CD1c-positive myeloid dendritic cell (primary cell): Measurements from ENCODE around the gene OTULINL.

ENCODE experiments used
- DNase-seq: peaks from one replicate; pipeline ENCODE4 v3.0.0-alpha.2; 2016; ENCODE audit errors: extremely low spot score

The OTULINL gene

DNA sequence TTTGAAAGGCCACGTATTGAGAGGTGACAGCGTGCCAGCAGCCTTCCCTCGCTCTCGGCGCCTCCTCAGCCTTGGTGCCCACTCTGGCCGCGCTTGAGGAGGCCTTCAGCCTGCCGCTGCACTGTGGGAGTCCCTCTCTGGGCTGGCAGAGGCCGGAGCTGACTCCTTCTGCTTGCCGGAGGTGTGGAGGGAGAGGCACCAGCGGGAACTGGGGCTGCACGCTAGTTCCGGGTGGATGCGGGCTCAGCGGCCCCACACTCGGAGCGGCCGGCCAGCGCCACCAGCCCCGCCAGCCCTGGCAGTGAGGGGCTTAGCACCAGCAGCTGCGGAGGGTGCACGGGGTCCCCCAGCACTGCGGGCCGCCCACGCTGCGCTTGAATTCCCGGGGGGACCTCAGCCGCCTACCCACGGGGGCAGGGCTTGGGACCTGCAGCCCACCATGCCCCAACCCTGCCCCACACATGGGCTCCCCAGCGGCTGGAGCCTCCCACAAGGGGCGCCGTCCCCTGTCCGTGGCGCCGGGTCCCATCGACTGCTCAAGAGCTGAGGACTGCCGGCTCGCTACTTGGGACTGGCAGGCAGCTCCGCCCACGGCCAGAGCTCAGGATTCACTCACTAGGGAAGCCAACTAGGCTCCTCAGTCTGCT, 4.4 kb upstream of the OTULINL start:
- no peak for DNase-seq

DNA sequence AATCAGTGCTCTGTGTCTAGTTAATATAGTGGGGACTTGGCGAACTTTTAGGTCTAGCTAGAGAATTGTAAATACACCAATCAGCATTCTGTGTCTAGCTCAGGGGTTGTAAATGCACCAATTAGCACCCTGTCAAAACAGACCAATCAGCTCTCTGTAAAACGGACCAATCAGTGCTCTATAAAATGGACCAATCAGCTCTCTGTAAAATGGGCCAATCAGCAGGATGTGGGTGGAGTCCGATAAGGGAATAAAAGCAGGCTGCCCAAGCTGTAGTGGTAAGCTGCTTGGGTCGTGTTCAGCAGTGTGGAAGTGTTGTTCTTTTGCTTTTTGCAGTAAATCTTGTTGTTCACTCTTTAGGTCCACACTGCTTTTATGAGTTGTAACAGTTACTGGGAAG, 3.6 kb upstream of the OTULINL start:
- DNase-seq: no peak

DNA sequence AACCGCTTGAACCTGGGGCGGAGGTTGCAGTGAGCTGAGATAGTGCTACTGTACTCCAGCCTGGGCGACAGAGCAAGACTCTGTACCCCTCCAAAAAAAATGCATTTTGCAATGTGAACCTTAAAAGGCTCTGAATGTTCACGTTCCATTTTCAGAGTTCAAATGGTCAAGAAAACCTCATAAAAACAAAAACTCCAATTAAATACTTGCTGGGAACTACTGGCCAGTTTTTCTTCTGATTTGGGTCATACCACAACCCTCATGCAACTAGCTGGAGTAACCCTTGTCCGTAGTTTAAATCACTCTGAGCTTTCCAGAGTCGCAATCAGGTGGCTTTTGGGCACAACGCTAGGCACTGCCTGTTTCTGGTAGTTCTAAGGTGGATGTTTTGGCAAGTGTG, 2.3 kb upstream of the OTULINL start:
- no peak for DNase-seq

DNA sequence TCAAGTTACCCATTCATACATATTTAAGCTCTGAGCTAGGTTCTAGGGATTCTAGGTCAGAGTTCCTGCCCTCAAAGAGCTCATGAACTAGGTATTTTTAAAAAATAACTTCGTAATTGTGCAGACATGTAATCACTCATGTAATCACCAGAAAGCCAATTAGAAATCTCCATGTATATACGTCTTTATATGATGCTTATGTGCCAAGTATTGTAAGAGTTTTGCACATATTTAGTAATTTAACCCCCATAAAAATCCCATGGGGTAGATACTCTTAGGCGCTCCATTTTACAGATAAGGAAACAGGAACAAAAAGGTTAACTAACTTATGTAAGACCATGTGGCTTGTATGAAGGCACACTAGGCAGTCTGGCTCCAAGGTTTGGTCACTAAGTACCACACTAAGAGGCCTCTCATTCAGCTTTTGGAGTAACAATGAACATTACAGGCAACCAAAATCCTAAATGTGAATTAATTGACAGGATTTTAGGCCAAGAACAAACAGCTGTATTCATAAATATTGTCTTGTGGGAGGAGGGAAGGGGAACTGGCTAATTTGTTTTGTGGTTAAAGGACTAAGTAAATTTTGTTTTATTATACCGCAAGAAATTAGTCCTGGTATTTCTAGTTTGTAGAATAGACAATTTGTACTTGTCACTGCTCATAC, 1.7 kb upstream of the OTULINL start:
- peak; percentile 24 for DNase-seq

DNA sequence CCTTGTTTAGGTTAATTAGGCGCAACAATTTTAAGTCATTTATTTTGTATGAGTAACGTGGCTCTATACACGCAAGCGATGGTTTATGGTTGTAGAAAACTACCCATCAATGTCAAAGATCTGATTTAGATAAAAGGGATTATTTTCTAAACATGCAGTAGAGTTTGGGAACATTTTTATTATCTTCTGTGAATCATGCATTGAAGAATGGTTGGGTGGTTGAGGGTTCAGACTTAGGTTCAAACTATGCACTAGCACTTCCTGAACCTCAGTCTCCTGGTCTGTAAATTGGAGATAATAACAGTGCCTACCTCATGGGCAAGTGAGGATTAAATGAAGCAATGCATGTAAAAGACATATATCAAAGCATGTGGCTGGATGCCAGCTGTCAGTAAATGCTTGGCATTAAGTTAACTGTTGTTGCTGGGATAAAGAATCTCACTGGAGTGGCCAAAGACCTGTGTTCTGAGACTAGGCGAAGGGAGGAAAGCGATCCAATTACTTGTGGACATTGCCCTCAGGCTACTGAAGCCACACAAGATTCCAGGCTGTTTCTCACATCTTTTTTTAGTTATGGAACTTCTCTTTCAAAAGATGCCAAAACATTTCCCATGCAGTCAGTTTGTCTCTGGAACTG, 1.1 kb upstream of the OTULINL start:
- DNase-seq: peak; percentile 20

DNA sequence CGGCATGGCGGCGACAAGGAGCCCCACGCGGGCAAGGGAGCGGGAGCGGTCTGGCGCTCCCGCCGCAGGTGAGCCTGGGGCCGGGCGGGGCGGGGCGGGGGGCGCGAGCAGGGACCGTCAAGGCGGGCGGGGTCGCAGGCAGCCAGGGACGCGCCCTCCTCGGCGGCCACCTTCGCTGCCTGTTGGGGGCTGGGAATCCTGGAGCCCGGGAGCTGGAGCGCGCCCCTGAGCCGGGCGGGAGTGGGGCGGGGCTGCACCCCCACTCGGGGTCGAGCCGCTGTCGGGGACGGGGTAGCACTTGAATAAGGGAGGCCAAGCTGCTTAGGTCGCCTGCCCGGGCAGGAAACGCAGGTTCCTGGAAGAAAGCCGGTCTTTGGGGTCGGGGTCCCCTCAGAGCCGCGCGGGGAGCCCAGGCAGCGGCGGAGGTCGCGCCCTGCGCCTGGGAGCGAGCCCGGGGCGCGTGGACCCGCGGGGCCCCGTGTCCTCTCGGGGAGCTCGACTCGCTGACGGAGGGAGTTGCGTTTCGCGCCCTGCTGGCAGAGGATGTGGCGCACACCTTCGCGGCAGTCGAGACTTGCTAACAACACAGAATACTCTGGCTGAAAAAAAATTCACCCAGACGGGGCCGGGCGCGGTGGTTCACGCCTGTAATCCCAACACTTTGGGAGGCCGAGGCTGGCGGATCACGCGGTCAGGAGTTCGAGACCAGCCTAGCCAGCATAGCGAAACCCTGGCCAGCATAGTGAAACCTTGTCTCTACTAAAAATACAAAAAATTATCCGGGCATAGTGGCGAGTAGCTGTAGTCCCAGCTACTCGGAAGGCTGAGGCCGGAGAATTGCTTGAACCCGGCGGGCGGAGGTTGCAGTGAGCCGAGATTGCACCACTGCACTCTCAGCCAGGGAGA, 552 bp downstream of the OTULINL start:
- peak; percentile 71 for DNase-seq

DNA sequence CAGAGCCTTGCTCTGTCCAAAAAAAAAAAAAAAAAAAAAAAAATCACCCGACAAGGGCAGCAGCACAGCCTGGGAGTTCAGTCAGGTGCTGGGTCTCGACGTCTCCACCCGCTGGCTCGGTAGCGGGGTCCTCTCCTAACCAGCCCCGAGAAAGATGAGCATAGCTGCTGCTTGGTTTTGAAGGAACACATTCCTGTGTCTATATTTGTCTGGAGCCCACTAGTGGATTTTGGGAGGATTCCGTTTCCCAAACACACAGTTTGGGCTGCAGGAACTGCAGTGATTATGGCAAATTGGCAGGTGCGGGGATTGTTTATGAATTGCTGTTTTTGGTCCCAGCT, 1.2 kb downstream of the OTULINL start:
- DNase-seq: no peak

DNA sequence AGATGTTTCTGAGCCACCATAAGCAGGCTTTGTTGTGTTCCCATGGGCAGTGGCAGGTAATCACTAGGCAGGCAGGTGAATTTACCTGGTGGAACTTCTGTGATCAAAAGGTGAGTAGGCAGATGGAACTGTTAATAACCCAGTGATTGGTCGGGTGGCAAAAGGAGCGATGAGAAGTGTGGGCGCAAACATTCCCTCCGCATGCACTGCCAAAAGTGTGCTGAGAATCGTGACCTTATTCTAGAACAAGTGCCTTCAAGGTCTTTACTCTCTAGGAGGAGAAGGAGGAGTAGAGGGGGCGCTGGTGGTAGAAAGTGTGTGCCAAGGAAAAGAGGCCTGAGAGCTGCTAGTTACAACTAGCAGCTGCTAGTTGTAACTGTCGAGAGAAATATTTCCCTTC, 3.3 kb downstream of the OTULINL start:
- no peak for DNase-seq

DNA sequence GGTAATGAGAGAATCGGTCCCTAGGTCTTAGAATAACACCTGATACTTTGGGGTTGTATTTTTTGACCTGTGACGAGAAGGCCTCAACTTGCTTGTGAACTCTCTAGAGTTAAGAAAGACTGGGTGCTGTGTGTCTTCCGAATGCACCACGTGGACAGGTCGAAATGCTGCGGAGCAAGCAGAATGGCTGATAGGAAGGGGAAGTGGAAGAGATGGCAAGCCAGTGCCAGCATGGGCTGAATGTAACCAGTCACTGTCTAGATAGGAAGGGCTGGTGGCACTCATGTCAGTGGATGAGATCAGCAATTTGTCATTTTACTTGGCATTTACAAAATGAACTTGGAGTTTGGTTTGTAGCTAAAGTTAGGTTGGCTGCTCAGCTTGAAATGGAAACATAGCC, 5.6 kb downstream of the OTULINL start:
- DNase-seq: peak; percentile 81

DNA sequence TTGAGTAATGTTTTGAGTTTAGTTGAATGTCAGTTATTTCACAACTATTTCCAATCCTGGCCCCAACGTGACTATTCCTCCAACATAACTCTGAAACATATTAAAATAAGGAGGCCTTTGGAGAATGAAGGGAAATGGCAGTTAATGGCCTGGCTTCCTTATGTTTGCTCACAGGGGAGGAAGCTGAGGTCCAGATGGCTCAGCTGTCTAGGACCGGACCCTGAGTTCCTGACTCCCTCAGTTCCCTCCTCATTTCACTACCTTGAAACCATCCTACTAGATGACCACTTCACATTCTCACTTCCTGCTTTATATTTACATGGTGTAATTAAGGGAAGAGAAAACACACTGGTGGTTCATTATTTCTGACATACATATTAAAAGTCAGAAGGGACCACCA, 6.6 kb downstream of the OTULINL start:
- peak; percentile 87 for DNase-seq

DNA sequence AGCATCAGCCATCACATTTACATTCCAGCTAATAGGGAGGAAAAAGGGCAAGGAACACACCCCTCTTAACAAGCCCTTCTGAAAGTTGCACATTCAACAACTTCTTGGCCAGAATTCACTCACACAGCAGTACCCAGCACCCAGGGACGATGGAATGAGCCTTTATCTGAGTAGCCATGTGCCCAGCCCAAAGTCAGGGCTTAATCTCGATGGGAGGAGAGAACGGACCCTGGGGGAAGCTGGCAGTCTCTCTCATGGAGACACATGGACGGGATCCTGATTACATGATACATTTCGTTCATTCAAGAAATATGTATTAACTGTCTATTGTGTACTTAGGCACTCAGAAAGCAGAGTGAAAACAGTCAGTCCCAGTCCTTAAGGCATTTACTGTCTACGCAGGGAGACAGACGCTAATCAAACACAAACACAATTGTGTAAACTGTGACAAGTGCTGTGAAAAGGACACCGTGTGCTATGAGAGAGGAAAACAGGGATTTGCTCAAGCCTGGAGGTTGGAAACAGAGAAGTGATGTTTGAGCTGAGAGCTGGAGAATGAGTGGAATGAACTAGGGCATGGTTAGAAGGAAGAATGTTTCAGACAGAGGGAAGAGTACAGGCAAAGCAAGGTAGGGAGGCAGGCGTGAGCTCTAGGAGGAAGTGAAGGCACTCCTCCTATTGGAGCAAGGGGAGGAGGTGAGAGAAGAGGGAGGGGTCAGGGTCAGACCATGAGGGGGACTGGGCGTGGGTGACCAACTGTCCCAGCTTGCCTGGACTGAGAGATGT, 7.4 kb downstream of the OTULINL start:
- DNase-seq: no peak

DNA sequence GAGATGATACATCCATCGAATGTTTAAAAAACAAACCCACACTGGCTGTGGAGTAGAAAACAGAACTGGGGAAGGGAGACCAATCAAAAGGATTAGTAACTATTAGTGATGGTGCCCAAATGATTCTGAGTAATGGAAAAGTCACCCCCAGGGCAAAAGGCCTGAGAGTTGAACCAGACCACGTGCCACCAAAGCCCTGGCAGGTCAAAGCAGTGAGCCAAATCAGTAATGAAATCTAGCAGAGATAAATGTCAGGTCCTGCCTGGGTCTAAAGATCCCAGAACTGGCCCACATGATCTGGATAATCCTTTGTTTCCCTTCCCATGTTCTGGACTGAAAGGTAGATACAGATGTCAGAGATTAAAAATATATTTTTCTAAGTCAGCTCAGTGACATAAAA, 9.4 kb downstream of the OTULINL start:
- no peak for DNase-seq

DNA sequence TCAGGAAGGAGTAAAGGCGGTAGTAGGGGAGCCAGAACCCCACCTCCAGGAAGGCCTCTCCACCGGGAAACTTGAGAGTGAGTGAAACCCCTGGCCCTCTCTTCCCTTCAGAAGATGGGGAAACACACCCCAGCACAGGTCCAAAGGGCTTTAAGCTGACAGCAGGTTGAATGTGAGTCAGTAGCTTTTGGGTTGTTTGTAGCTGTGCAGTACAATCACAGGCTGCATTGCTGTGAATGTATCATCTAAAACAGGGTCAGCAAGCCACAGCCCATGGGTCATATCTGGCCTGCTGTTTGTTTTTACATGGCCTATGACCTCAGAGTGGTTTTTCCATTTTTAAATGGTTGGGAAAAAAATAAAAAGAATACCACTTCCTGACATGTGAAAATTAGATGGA, 10.0 kb downstream of the OTULINL start:
- DNase-seq: no peak

DNA sequence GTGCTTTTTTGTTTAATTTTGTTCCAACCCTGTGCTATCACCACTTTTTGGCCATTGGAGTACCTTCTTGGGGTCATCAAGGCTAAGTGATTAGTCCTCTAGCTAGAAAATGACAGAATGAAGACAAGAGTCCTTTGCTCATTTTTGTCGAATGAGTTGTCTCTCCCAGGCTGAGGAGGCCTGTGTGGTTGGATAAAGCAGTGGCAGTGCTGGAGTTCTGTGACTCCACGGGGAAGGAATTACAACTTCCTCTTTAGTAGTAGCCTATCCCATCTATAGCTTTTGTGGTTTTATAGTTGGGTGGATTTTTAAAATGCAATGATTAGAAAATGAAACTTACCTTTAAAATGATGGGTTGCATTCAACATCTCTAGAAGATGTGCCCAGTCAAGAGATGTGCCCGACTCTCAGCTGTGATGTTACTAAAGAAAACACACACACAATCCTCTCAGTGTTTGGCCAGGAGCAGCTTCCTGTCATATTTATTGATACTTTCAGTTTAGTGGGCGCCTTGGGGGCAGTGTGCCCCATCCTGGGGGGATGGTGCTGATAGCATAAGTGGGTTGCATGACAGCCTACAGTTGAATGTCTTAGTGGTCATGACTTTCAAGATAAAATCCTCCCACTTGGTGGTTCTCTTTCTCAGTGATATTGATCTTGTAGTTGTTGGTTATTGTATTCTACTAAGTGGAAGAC, 11.9 kb downstream of the OTULINL start:
- DNase-seq: peak; percentile 35

DNA sequence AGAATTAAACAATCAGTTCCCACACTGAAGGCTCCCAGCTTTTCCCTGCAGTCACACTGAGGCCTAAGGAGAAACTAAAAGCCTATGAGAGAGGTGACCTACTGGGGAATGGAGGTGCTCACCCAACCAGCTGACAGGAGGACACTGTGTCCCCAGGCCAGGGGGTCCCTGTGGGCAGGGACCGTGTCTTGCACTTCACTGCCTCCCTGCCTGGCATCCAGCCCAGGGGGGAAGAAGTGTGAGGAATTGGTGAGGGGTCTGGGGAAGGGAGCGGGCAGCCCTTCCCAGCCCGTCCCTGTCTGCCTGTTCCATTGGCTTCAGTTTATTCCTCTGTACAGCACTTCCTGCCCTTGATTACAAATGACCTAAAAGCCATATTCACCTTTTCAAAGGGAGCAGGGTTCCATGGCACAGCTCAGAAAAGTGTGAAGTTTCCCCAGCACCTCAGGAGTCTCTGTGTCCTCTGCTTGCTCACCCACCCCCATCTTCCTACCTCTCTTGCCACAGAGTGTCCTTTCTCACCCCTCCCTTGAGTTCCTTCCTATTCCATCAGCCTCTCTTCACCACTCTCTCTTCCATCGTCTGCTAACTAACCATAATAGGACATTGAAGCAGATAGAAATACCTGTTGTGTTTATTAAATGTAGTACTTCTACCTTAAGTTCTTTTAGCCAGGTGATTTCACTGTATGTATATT, 12.9 kb downstream of the OTULINL start:
- peak; percentile 35 for DNase-seq

DNA sequence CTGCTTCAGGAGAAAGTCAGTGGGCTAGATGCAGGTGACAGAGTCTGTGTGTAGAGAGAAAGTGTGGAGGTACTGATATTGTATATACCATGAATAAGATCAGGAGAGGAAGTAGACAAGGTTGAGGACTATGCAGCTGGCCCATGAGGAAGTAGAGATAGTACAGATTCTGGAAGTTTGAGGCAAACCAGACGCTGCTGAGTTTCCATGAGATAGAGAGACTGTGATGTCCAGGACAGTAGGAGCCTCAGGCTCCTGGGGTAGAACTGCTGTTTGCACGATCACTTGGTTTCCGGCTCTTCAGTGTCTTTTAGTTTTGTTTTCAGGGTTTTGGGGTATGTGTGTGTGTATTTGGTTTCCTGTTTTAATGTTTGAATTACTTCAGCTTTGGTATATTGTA, 13.6 kb downstream of the OTULINL start:
- DNase-seq: peak; percentile 81

DNA sequence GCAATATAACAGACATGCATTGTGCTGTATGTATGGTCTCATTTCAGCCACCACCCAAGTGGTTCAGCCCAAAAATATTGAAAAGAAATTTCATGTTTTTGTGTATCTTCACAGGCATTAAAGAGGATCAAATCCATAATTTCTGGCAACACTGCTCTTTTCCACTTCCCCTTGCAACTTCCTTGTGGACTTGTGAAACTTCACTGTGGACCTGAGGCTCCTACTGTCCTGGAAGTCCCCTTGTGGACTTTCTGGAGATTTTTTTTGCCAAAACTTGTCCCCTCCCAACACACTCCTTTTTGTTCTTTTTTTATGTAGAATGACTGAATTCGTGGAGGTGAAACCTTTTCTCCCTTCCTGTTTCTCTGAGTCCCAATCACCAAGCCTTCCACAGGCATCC, 14.3 kb downstream of the OTULINL start:
- DNase-seq: peak; percentile 88

DNA sequence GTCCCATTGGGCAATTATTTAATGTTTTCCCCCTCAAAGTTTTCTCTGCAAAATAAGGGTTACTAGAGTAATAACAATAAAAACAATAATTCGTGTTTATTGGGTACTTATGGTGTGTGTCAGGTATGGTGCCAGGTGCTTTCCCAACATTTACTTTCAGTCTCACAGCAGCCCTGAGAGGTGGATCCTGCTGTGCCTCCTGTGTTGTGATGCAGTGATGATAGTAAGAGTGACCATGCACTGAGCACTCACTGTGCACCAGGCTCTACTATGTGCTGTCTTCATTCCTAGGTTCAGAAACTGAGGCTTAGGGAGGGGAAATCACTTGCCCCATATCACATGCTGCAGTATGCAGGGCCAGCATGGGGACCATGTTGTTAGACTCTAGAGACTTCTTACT, 15.5 kb downstream of the OTULINL start:
- no peak for DNase-seq

DNA sequence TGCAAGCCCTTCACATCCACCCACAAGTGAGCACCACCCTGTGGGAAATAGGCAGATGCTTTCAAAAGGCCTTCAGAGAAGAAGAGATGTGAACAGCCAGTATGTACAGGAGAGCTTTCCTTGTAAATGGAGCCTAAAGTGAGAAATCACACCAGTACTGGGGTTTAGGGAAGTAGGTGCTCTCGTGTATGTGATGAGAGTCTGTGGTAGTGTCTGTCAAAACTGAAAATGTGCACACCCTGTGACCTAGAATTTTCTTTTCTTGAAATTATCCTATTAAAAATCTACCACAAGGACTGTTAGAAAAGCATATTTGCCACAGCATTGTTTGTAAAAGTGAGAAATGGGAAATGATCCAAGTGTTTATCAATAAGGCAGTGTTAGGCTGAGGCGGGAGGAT, 16.6 kb downstream of the OTULINL start:
- DNase-seq: peak; percentile 56

DNA sequence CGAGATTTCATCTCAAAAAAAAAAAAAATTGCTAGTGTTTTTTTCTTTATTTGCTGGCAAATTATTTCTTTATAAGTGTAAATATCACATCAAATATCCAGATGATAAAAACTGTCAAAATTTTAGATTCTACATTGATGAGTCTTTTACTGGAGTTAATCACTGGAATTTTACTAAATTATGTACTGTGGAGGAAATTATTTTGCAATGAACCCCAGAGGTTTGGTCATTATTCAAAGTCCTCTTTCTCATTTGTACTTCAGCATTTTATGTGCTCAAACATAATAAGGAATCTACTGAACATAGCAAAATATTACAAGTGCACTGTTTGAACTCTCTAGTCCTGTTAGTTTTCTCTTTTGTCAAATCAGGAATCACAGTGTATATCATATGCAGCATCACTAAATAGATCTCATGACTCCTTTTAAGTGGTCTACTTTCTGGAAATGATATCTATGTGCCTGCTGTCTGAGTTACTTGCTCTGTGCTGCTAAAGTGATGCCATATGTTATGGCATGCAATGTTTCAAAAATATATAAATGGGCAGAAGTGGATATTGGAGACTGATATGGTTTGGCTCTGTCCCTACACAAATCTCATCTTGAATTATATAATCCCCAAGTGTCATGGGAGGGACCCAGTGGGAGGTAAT, 18.0 kb downstream of the OTULINL start:
- DNase-seq: no peak
